Measurements from ENCODE around the gene ZNF132. TPM values are rescaled to one million over a fixed set of nuclear protein-coding genes. Genes with fewer than 3 reads are reported as not detected.
A peak's percentile ranks its signal among the peaks of the same experiment; 100 is the strongest.

ZNF132 gene
- total and polyA plus RNA-seq, 3 donors from 2014 or later, result 5.5 to 11.6 (median 11.4) TPM

- intact Hi-C loops (cut with DNase I; ENCODE audit: low total_unique reads), result no loop called here
- H3K27ac ChIP-seq, result peak overlapping the region; percentile 73 to 93
- H3K27me3 ChIP-seq, result no peaks in the 10 kb centered on the region
- H3K4me1 ChIP-seq, result peaks cover 16% of the 10 kb centered on the region
- no peaks in the 10 kb centered on the region for H3K36me3 ChIP-seq (ENCODE audit: low read depth, missing control alignments)
- no peaks in the 10 kb centered on the region for H3K9me3 ChIP-seq
- peak overlapping the region; percentile 66 to 68 for H3K4me3 ChIP-seq
- no peak for DNase-seq
- WGBS, 2 donors, result 1 to 2% methylated on average over 23 to 27 of the region's 27 CpGs
- TF ChIP-seq POLR2A (IDR thresholded peaks at IDR 0.05), result no peak
- no peak for TF ChIP-seq CTCF (IDR thresholded peaks at IDR 0.05)
These were observed 36.6 kb upstream of the ZNF132 start for GRCh38 chr19:58476498-58477015.

DNA sequence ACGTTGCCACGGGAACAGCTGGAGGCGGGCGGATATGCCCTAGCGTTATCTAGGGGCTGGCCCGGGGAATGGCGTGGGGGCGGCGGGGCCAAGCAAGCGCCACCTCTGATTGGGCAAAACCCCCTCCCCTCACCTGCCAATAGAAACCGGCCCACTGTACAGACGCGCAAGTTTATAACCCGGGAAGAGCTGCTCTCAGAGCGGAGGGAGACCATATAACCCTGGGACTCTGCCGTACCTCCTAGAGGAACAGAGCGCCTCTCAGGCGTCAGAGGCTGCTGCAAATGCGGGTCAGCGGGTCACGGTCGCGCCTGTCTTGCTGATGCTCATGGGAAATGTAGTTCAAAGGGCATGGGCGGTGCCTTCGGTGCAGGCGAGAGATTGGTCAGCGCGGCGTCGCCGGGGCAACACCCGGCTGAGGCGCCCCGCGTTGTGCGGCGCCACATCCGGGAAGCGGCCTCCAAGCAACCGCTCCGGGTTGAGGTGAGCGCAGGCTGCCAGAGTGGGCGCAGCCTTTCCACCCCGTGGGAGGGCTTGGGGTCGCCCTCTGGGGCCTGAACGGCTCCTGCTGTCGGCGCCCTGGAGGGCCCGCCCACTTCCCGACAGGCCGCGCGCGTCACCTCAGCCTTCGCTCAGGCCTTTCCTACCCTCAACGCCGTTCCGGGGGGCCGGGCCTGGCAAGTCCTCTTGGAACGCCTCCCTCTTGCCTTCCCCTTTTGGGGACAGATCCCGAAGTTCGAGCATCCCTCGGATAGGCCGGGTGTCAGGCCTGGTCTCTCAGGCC is 36.0 kb upstream of the ZNF132 start, which contains the start of gene ZNF446:
TSS of gene ZNF446 (plus strand) at position 639 of the 784 bp plus-strand sequence. CDS start 867 bp downstream, outside the sequence.
- DNase-seq, result peak; percentile 99
- Histone ChIP-seq H3K9me3 (no peaks in the 10 kb centered on the region), H3K4me1 (peaks cover 16% of the 10 kb centered on the region), H3K27ac (peak within 1 kb of the TSS; percentile 73 to 93), H3K27me3 (no peaks in the 10 kb centered on the region), H3K4me3 (peak within 1 kb of the TSS; percentile 66 to 68), H3K36me3 (ENCODE audit: low read depth, missing control alignments) (no peaks in the 10 kb centered on the region)
- TF ChIP-seq POLR2A (IDR thresholded peaks at IDR 0.05) (no peak), CTCF (IDR thresholded peaks at IDR 0.05) (peak in 1 of 3 experiments; percentile 0)
- intact Hi-C loops (cut with DNase I; ENCODE audit: low total_unique reads), result no loop called here
- 0 to 1% methylated on average over 10 to 63 of the region's 64 CpGs for WGBS, 2 donors

GRCh38 chr19:58474997-58475713 is 35.2 kb upstream of the ZNF132 start:
- intact Hi-C loops (cut with DNase I; ENCODE audit: low total_unique reads), result no loop called here

GRCh38 chr19:58474291-58474996 is 34.5 kb upstream of the ZNF132 start:
- Histone ChIP-seq H3K9me3 (no peaks in the 10 kb centered on the region), H3K4me3 (no peak overlapping the region), H3K36me3 (ENCODE audit: low read depth, missing control alignments) (no peaks in the 10 kb centered on the region), H3K27me3 (no peaks in the 10 kb centered on the region), H3K4me1 (peaks cover 16% of the 10 kb centered on the region), H3K27ac (no peak overlapping the region)
- WGBS, 2 donors, result 80 to 84% methylated on average over 12 of the region's 12 CpGs
- intact Hi-C loops (cut with DNase I; ENCODE audit: low total_unique reads), result no loop called here
- TF ChIP-seq POLR2A (IDR thresholded peaks at IDR 0.05) (no peak), CTCF (IDR thresholded peaks at IDR 0.05) (no peak)
- no peak for DNase-seq

More at GRCh38 chr19:58474997-58475713, 35.2 kb upstream of the ZNF132 start:
- Histone ChIP-seq H3K27ac (peak overlapping the region; percentile 73 to 93), H3K4me1 (peaks cover 16% of the 10 kb centered on the region), H3K9me3 (no peaks in the 10 kb centered on the region), H3K36me3 (ENCODE audit: low read depth, missing control alignments) (no peaks in the 10 kb centered on the region), H3K4me3 (peak overlapping the region; percentile 66 to 68), H3K27me3 (no peaks in the 10 kb centered on the region)
- WGBS, 2 donors, result 20 to 25% methylated on average over 12 to 27 of the region's 27 CpGs
- TF ChIP-seq POLR2A (IDR thresholded peaks at IDR 0.05), result no peak
- no peak for DNase-seq

Data from testis (tissue), 3 donors.